Measurements from ENCODE around the gene CBX8. TPM values are rescaled to one million over a fixed set of nuclear protein-coding genes. Genes with fewer than 3 reads are reported as not detected.

CBX8 gene
- 1 to 10 TPM; 4.8 to 9.3 TPM for total RNA-seq
- 1 to 10 TPM; 5.5 TPM for polyA plus RNA-seq
- long read RNA-seq, donor 1, transcript CBX8-201 (5 exons, 3,791 nt): major isoform, 7 of 7 reads
- long read RNA-seq, donor 1, partial matches to known transcripts: 0 of 7 reads
- long read RNA-seq, donor 1, other reads (novel, unspliced or antisense): 0 of 7 reads
- long read RNA-seq, donor 2, partial matches to known transcripts: 0 of 4 reads
- long read RNA-seq, donor 2, other reads (novel, unspliced or antisense): 0 of 4 reads
- long read RNA-seq, donor 3, transcript CBX8-201 (5 exons, 3,791 nt): major isoform, 5 of 5 reads
- long read RNA-seq, donor 3, partial matches to known transcripts: 0 of 5 reads
- long read RNA-seq, donor 3, other reads (novel, unspliced or antisense): 0 of 5 reads
- long read RNA-seq, donor 4, partial matches to known transcripts: 0 of 3 reads
- long read RNA-seq, donor 4, other reads (novel, unspliced or antisense): 0 of 3 reads
- long read RNA-seq, donor 5, partial matches to known transcripts: 0 of 3 reads
- long read RNA-seq, donor 5, other reads (novel, unspliced or antisense): 0 of 3 reads

- Histone ChIP-seq H3K9me3 (ENCODE audit: control insufficient read depth in 4 of 4, insufficient read depth in 3 of 4, low read length in 3 of 4) (no peaks in the 10 kb centered on the region), H3K4me3 (peak within 1 kb of the TSS; percentile 48), H3K4me1 (ENCODE audit: control insufficient read depth in 5 of 5, insufficient read depth in 5 of 5, low read length in 5 of 5) (peaks cover 0 to 67% (median 18%) of the 10 kb centered on the region in 5 donors), H3K36me3 (ENCODE audit: control insufficient read depth in 4 of 4, insufficient read depth in 4 of 4, low read length in 4 of 4) (peaks cover 0 to 7% (median 0%) of the 10 kb centered on the region in 4 donors), H3K9ac (ENCODE audit: insufficient read depth in 1 of 2, low read length in 2 of 2) (peak within 1 kb of the TSS; percentile 33 to 53), H3K27ac (ENCODE audit: low read depth in 1 of 2, low read length in 1 of 2) (peak within 1 kb of the TSS; percentile 47 to 90), H3K27me3 (ENCODE audit: control insufficient read depth in 3 of 3, insufficient read depth in 3 of 3, low read length in 2 of 3) (peaks cover 5 to 46% (median 39%) of the 10 kb centered on the region in 3 donors)
- peak; percentile 12 for TF ChIP-seq CTCF (IDR thresholded peaks at IDR 0.05; ENCODE audit: control extremely low read depth, extremely low read depth)
- DNase-seq (peak; percentile 100), ATAC-seq (ENCODE audit: insufficient read depth, low FRiP score) (peak; percentile 96)
- 1% methylated on average over 53 to 79 of the region's 79 CpGs for WGBS, 2 donors
These were observed at the start of gene CBX8 for GRCh38 chr17:79796763-79797491. TSS of gene CBX8 (minus strand) at chr17:79797077. CDS start at chr17:79796998, 79 bp downstream.

- ATAC-seq (ENCODE audit: insufficient read depth, low FRiP score) (no peak), DNase-seq (no peak)
- H3K9me3 ChIP-seq (ENCODE audit: control insufficient read depth in 4 of 4, insufficient read depth in 3 of 4, low read length in 3 of 4): peaks cover 0 to 4% (median 0%) of the 10 kb centered on the region in 4 donors
- H3K9ac ChIP-seq (ENCODE audit: insufficient read depth in 1 of 2, low read length in 2 of 2): no peak overlapping the region
- no peaks in the 10 kb centered on the region for H3K36me3 ChIP-seq (ENCODE audit: control insufficient read depth in 4 of 4, insufficient read depth in 4 of 4, low read length in 4 of 4)
- TF ChIP-seq CTCF (IDR thresholded peaks at IDR 0.05; ENCODE audit: control extremely low read depth, extremely low read depth): no peak
- H3K4me3 ChIP-seq: no peak overlapping the region
- H3K27me3 ChIP-seq (ENCODE audit: control insufficient read depth in 3 of 3, insufficient read depth in 3 of 3, low read length in 2 of 3): peaks cover 0 to 34% (median 22%) of the 10 kb centered on the region in 3 donors
- peaks cover 0 to 30% (median 11%) of the 10 kb centered on the region in 5 donors for H3K4me1 ChIP-seq (ENCODE audit: control insufficient read depth in 5 of 5, insufficient read depth in 5 of 5, low read length in 5 of 5)
- WGBS, 2 donors: 10 to 29% methylated on average over 7 of the region's 7 CpGs
- H3K27ac ChIP-seq (ENCODE audit: low read depth in 1 of 2, low read length in 1 of 2): peak overlapping the region in 1 of 2 donors; percentile 9
These were observed 48.7 kb upstream of the CBX8 start for GRCh38 chr17:79845601-79845949.

- peaks cover 0 to 34% (median 13%) of the 10 kb centered on the region in 5 donors for H3K4me1 ChIP-seq (ENCODE audit: control insufficient read depth in 5 of 5, insufficient read depth in 5 of 5, low read length in 5 of 5)
- DNase-seq (peak; percentile 49 to 63 (median 63)), ATAC-seq (ENCODE audit: insufficient read depth, low FRiP score) (peak; percentile 56)
These were observed 48.2 kb upstream of the CBX8 start for GRCh38 chr17:79844869-79845600.

More at GRCh38 chr17:79844869-79845600, 48.2 kb upstream of the CBX8 start:
- peak overlapping the region in 1 of 2 donors; percentile 9 for H3K27ac ChIP-seq (ENCODE audit: low read depth in 1 of 2, low read length in 1 of 2)
- peaks cover 0 to 4% (median 0%) of the 10 kb centered on the region in 4 donors for H3K9me3 ChIP-seq (ENCODE audit: control insufficient read depth in 4 of 4, insufficient read depth in 3 of 4, low read length in 3 of 4)
- no peak overlapping the region for H3K4me3 ChIP-seq
- 6% methylated on average over 26 to 38 of the region's 38 CpGs for WGBS, 2 donors
- H3K9ac ChIP-seq (ENCODE audit: insufficient read depth in 1 of 2, low read length in 2 of 2): no peak overlapping the region
- H3K27me3 ChIP-seq (ENCODE audit: control insufficient read depth in 3 of 3, insufficient read depth in 3 of 3, low read length in 2 of 3): peaks cover 0 to 37% (median 24%) of the 10 kb centered on the region in 3 donors
- peak; percentile 21 for TF ChIP-seq CTCF (IDR thresholded peaks at IDR 0.05; ENCODE audit: control extremely low read depth, extremely low read depth)
- no peaks in the 10 kb centered on the region for H3K36me3 ChIP-seq (ENCODE audit: control insufficient read depth in 4 of 4, insufficient read depth in 4 of 4, low read length in 4 of 4)
